IgD-negative memory B cell (primary cell): ENCODE data around the gene DLGAP1. TPM values are rescaled to one million over a fixed set of nuclear protein-coding genes. Genes with fewer than 3 reads are reported as not detected.
"Not testable (repeated sequence)": the region's sequence is repeated elsewhere in the genome, so short reads cannot be mapped to it uniquely, and the experiment has no call there.

Source experiments
- H3K27ac Mint-ChIP-seq, 3 donors: one replicate each; pipeline ENCODE4 v1.8.0; 2020 to 2022; ENCODE audit warnings: mild to moderate bottlenecking in 3 of 3, mixed read lengths in 3 of 3, moderate library complexity in 1 of 3
- H3K27me3 Mint-ChIP-seq: one replicate; pipeline ENCODE4 v1.8.0; 2021; ENCODE audit warnings: mixed read lengths
- H3K36me3 Mint-ChIP-seq: one replicate; pipeline ENCODE4 v1.8.0; 2020; ENCODE audit warnings: mild to moderate bottlenecking, mixed read lengths
- H3K4me1 Mint-ChIP-seq, 3 donors: one replicate each; pipeline ENCODE4 v1.8.0; 2020 to 2022; ENCODE audit warnings: mixed read lengths in 3 of 3, mild to moderate bottlenecking in 1 of 3
- H3K4me3 Mint-ChIP-seq, 4 donors: one replicate each; pipeline ENCODE4 v1.8.0; 2020 to 2022; ENCODE audit warnings: mild to moderate bottlenecking in 4 of 4, mixed read lengths in 4 of 4, moderate library complexity in 3 of 4
- H3K9me3 Mint-ChIP-seq, 3 donors: one replicate each; pipeline ENCODE4 v1.8.0; 2020 to 2021; ENCODE audit warnings: mixed read lengths in 3 of 3, mild to moderate bottlenecking in 1 of 3
- polyA plus RNA-seq: library from polyadenylated mRNA; unstranded; fragments of 300-500 nt; fragmentation: Illumina TruSeq; gene quantifications from one replicate; pipeline ENCODE4 v1.2.3, GENCODE V29; 2021

Gene DLGAP1
- polyA plus RNA-seq, 1 donor from 2014 or later, result not detected

DNA sequence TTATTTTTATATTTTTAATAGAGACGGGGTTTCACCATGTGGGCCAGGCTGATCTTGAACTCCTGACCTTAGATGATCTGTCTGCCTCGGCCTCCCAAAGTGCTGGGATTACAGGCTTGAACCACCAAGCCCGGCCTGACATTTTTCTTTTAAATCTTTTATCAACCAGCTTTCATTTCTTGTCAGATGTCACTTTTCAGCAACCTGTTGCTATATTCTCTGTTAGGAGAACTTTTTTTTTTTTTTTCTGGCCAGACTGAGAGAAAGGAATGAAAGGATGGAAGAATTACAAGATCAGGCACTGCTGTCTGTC lies 858.8 kb downstream of the DLGAP1 start:
- peak overlapping the region; percentile 87 to 98 (median 96) for H3K4me3 Mint-ChIP-seq
- peaks cover 33 to 41% (median 41%) of the 10 kb centered on the region in 3 donors for H3K4me1 Mint-ChIP-seq
- no peaks in the 10 kb centered on the region for H3K27me3 Mint-ChIP-seq
- no peaks in the 10 kb centered on the region for H3K36me3 Mint-ChIP-seq
- no peaks in the 10 kb centered on the region for H3K9me3 Mint-ChIP-seq
- H3K27ac Mint-ChIP-seq, result peak overlapping the region; percentile 96 to 99 (median 99)

GRCh38 chr18:3595369-3596273 lies 859.5 kb downstream of the DLGAP1 start:
- Mint-ChIP-seq H3K27ac (peak overlapping the region; percentile 96 to 99 (median 99)), H3K36me3 (no peaks in the 10 kb centered on the region), H3K4me1 (peaks cover 33 to 41% (median 41%) of the 10 kb centered on the region in 3 donors), H3K9me3 (no peaks in the 10 kb centered on the region), H3K27me3 (no peaks in the 10 kb centered on the region), H3K4me3 (peak overlapping the region; percentile 87 to 98 (median 96))

- H3K9me3 Mint-ChIP-seq, result no peaks in the 10 kb centered on the region
- H3K4me1 Mint-ChIP-seq, result peaks cover 33 to 41% (median 41%) of the 10 kb centered on the region in 3 donors
- H3K27me3 Mint-ChIP-seq, result no peaks in the 10 kb centered on the region
- H3K36me3 Mint-ChIP-seq, result no peaks in the 10 kb centered on the region
- peak overlapping the region; percentile 87 to 98 (median 96) for H3K4me3 Mint-ChIP-seq
- H3K27ac Mint-ChIP-seq, result peak overlapping the region; percentile 96 to 99 (median 99)
These were observed 860.2 kb downstream of the DLGAP1 start for GRCh38 chr18:3594760-3595368.

- no peaks in the 10 kb centered on the region for H3K36me3 Mint-ChIP-seq
- H3K4me3 Mint-ChIP-seq, result peak overlapping the region; percentile 87 to 98 (median 96)
- peak overlapping the region; percentile 96 to 99 (median 99) for H3K27ac Mint-ChIP-seq
- H3K9me3 Mint-ChIP-seq, result no peaks in the 10 kb centered on the region
- H3K27me3 Mint-ChIP-seq, result no peaks in the 10 kb centered on the region
- H3K4me1 Mint-ChIP-seq, result peaks cover 33 to 41% (median 39%) of the 10 kb centered on the region in 3 donors
These were observed 861.0 kb downstream of the DLGAP1 start for GRCh38 chr18:3593904-3594759.

GRCh38 chr18:3593381-3593903 lies 861.7 kb downstream of the DLGAP1 start:
- H3K4me1 Mint-ChIP-seq, result peaks cover 33 to 40% (median 39%) of the 10 kb centered on the region in 3 donors
- no peaks in the 10 kb centered on the region for H3K9me3 Mint-ChIP-seq
- peak overlapping the region; percentile 96 to 99 (median 99) for H3K27ac Mint-ChIP-seq
- no peaks in the 10 kb centered on the region for H3K36me3 Mint-ChIP-seq
- H3K4me3 Mint-ChIP-seq, result peak overlapping the region; percentile 87 to 98 (median 96)
- no peaks in the 10 kb centered on the region for H3K27me3 Mint-ChIP-seq

DNA sequence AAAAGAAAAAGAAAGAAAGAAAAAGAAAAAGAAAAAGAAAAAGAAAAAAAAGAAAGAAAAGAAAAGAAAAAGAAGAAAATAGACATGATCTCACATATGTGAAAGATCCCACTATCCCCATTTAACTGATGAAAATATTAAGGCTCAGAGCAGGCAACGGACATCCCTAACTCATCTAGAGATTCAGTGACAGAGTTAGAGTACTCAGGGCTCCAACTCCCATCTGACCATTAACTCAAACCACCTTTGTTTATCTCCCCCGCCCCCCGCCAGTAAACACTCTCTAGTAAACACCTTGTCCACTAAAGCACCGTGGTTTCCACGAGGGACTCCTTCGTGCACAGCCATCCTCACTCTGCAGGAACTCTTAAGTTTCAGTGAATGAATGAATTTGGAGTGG lies 862.2 kb downstream of the DLGAP1 start:
- peak overlapping the region; percentile 96 to 99 (median 99) for H3K27ac Mint-ChIP-seq
- H3K36me3 Mint-ChIP-seq, result no peaks in the 10 kb centered on the region
- H3K4me3 Mint-ChIP-seq, result peak overlapping the region in 2 of 4 donors; percentile 95 to 98
- no peaks in the 10 kb centered on the region for H3K9me3 Mint-ChIP-seq
- H3K4me1 Mint-ChIP-seq, result peaks cover 33 to 39% (median 39%) of the 10 kb centered on the region in 3 donors
- H3K27me3 Mint-ChIP-seq, result no peaks in the 10 kb centered on the region

DNA sequence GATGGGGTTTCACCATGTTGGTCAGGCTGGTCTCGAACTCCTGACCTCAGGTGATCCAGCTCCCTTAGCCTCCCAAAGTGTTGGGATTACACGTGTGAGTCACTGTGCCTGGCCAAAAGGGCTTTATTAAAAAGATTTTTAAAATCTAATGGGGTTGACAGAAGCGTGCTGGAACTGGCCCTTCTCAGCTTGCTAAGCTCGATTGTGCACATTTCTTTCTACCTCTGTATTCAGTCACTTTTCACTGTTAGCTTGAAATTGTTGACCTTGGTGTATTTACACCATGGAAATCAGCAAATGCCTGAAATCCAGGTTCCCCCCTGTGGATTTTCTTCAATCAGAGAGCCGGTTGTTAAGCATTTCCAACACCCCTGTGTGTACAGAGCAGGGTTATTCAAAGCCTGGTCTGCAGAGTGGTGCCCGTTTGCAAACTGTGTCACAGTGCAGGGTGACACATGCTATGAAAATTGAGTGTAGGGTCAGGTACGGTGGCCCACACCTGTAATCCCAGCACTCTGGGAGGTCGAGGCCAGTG lies 864.9 kb downstream of the DLGAP1 start:
- Mint-ChIP-seq H3K4me1 (peaks cover 31 to 38% (median 34%) of the 10 kb centered on the region in 3 donors), H3K27me3 (no peaks in the 10 kb centered on the region)

DNA sequence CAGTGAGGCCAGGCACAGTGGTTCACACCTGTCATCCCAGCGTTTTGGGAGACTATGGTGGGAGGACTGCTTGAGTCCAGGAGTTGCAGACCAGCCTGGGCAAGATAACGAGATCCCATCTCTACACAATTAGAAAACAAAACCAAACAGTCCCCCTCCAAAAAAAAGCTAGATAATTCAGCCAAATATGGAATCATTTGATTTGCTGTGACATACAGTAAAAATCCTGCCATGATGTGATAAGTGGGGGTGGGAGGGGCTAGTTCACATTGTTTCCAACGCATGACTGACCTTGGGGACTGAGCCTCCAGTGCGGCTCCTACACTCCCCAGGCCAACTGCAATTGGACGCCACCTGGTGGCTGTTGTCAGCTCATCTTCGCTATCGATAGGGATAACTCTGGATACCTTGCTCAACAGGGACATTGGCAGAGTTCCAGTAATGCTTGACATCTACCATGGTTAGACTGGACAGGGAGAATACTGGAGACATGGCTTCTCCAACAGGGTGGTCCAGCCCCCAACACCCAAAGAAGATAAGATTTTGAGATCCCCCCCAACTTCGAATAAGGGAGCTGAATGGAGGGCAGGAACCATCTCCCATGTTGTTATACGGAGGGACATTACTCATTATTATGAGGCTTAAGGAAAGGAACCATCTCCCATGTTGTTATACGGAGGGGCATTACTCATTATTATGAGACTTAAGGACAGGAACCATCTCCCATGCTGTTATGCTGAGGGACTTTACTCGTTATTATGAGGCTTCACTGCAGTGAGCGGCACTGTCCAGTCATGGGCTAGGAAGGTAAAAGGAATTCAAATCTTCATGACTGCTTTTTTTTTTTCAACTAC lies 869.2 kb downstream of the DLGAP1 start:
- Mint-ChIP-seq H3K4me3 (peak overlapping the region; percentile 67 to 92 (median 78)), H3K27me3 (no peaks in the 10 kb centered on the region), H3K9me3 (peaks cover 0 to 3% (median 0%) of the 10 kb centered on the region in 3 donors), H3K27ac (peak overlapping the region; percentile 88 to 97 (median 92)), H3K4me1 (peaks cover 22 to 34% (median 29%) of the 10 kb centered on the region in 3 donors), H3K36me3 (peaks cover 6% of the 10 kb centered on the region)

More for the DNA sequence above, 864.9 kb downstream of the DLGAP1 start:
- Mint-ChIP-seq H3K9me3 (peaks cover 0 to 3% (median 0%) of the 10 kb centered on the region in 3 donors), H3K36me3 (peaks cover 4% of the 10 kb centered on the region), H3K27ac (peak overlapping the region in 1 of 3 donors; percentile 88), H3K4me3 (no peak overlapping the region)

DNA sequence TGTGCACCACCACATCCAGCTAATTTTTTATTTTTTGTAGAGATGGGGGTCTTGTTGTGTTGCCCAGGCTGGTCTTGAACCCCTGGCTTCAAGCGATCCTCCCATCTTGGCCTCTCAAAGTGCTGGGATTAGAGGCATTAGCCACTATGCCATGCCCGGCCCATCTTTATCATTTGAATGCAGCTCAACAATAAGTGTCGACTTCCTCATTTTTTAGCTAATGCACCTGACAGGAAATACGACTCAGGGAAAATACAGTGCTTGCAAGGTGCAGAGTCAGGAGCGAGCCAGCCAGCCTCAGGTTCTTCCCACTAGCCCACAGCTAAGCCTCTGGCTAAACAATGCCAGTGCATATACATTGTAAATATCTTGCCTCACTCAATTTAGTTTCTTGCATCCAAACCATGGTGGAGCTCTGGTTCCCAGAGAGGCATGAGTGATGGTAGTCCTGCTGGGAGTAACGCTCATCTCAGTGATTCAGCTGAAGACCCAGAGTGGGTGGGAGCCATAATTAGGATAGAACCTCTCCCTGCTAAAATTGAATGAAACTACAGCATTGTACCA lies 870.1 kb downstream of the DLGAP1 start:
- Mint-ChIP-seq H3K27me3 (no peaks in the 10 kb centered on the region), H3K4me3 (peak overlapping the region; percentile 52 to 92 (median 76)), H3K4me1 (peaks cover 22 to 34% (median 29%) of the 10 kb centered on the region in 3 donors)

DNA sequence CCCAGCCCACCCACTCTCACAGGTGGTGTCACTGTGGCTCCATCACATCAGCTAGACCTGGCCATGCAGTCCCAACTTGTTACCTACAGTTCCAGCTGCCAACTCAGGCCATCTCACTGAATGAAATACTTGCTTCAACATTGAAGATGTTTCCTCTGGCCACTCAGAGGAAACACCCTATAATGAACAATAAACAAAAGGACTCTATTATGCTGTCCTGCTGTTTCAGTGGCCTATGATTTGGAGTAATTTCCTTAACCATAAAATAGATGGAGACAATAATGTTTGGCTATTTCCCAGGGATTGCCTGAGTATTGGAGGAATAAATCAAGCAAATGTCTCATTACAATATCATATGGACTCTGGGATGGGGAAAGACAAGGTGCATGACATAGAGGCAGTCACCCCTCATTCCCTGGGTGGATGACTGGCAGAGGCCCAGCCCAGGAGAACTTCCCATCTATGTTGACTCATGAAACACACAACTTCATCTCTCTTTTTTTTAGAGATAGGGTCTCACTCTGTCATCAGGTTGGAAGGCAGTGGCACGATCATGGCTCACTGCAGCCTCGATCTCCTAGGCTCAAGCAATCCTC lies 870.7 kb downstream of the DLGAP1 start:
- no peaks in the 10 kb centered on the region for H3K27me3 Mint-ChIP-seq
- H3K27ac Mint-ChIP-seq, result peak overlapping the region; percentile 86 to 92 (median 88)
- H3K4me1 Mint-ChIP-seq, result peaks cover 22 to 34% (median 29%) of the 10 kb centered on the region in 3 donors
- H3K9me3 Mint-ChIP-seq, result peaks cover 0 to 3% (median 0%) of the 10 kb centered on the region in 3 donors
- H3K4me3 Mint-ChIP-seq, result peak overlapping the region in 3 of 4 donors; percentile 67 to 92 (median 85)
- peaks cover 6% of the 10 kb centered on the region for H3K36me3 Mint-ChIP-seq

More for the DNA sequence above, 870.1 kb downstream of the DLGAP1 start:
- H3K9me3 Mint-ChIP-seq, result peaks cover 0 to 3% (median 0%) of the 10 kb centered on the region in 3 donors
- peak overlapping the region; percentile 86 to 92 (median 88) for H3K27ac Mint-ChIP-seq
- peaks cover 6% of the 10 kb centered on the region for H3K36me3 Mint-ChIP-seq

GRCh38 chr18:3583873-3584247 lies 871.2 kb downstream of the DLGAP1 start:
- Mint-ChIP-seq H3K27ac (peak overlapping the region in 1 of 3 donors; percentile 86), H3K9me3 (peaks cover 0 to 3% (median 0%) of the 10 kb centered on the region in 3 donors), H3K4me1 (peaks cover 22 to 34% (median 29%) of the 10 kb centered on the region in 3 donors), H3K27me3 (no peaks in the 10 kb centered on the region), H3K4me3 (no peak overlapping the region), H3K36me3 (peaks cover 6% of the 10 kb centered on the region)

DNA sequence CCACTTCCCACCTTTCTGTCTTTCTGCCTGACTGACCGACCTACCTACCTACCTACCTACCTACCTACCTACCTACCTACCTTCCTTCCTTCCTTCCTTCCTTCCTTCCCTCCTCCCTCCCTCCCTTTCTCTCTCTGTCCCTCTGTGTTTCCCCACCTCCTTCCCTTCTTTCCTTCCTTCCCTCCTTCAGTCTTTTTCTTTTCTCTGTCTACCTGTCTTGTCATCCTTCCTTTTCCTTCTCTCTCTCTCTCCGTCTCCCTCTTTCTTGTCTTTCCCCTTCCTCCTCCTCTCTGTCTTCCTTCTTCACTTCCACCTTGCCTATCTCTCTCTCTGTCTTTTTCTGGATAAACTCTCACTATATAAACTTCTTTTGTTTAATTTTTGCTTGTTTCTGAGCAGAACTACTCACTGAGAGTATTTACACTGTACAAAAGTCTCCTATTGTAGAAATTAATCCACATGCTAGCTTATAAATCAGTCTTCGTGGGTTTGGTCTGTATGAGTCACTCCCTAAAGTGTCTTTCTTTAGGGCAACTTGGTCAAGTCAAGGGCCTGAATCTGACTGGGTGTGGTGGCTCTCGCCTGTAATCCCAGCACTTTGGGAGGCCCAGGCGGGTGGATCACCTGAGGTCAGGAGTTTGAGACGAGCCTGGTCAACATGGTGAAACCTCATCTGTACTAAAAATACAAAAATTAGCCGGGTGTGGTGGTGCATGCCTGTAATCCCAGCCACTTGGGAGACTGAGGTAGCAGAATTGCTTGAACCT lies 871.8 kb downstream of the DLGAP1 start:
- H3K27me3 Mint-ChIP-seq, H3K36me3 Mint-ChIP-seq, H3K9me3 Mint-ChIP-seq: not testable (repeated sequence)
- Mint-ChIP-seq H3K4me3 (peak overlapping the region in 2 of 4 donors; percentile 34 to 65), H3K27ac (peak overlapping the region in 1 of 3 donors; percentile 86), H3K4me1 (peaks cover 22 to 34% (median 29%) of the 10 kb centered on the region in 3 donors)
